Measurements from ENCODE around the gene NFE2L2. TPM values are rescaled to one million over a fixed set of nuclear protein-coding genes. Genes with fewer than 3 reads are reported as not detected.

The NFE2L2 gene
- total RNA-seq, 1 experiment from 2014 or later: 26.3 TPM

DNA sequence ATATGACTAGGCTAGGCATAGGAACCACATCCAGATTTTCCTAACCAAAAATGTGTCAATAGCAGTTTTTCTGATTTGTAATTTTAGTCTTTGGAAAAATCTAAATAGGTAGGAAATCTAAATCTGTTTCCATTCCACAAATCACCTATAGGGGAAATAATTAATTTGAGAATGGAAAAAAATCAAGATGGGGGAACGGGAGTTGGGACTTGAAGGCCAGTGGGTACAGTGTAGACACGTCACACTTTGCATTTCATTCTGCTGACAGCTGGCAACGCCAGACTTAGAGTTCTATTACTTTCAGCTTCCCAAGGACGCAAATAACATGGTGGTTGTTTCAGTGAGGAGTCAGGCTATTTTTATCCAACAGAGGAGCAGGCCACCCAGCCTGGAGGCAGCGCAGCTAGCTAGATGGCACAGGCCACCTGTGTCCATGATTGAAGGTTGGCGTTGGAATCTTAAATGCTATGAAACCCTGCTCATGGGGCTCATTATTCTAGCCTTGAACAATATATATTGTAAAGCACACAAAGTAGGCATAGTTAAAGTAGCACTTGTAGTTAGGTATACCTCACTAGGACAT lies 28.6 kb downstream of the NFE2L2 start (continued):
- no peak for TF ChIP-seq STAT6 (CRISPR knock-in tag; conservative IDR thresholded peaks at IDR 0.05; ENCODE audit: low read depth)

DNA sequence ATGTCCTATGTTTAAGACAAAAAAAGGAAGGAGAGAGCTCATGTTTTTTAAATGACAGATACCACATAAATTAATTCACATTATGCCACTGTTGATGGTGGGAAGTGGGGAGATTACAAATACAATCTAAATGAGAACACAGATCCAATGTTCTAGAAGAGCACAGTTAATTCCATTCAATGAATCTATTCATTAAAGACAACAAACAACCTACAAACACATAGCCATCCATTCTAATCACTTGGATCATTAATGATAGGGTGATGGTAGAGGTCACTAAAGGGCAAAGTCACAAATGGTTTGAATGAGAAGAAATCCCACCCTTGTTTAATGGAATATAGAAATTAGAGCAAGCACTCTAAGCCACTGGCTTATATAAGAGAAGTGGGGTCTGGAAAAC lies 30.3 kb downstream of the NFE2L2 start:
- TF ChIP-seq ESRRA (CRISPR knock-in tag; IDR thresholded peaks at IDR 0.05; ENCODE audit: borderline replicate concordance) (no peak), EMX1 (CRISPR knock-in tag; IDR thresholded peaks at IDR 0.05) (no peak), ATF1 (CRISPR knock-in tag; IDR thresholded peaks at IDR 0.05) (no peak), JAZF1 (CRISPR knock-in tag; IDR thresholded peaks at IDR 0.05) (no peak), IRF1 (CRISPR knock-in tag; IDR thresholded peaks at IDR 0.05) (no peak), ARID4B (CRISPR knock-in tag; IDR thresholded peaks at IDR 0.05; ENCODE audit: borderline replicate concordance) (no peak), SOX15 (CRISPR knock-in tag; IDR thresholded peaks at IDR 0.05) (no peak), GABPB1 (CRISPR knock-in tag; IDR thresholded peaks at IDR 0.05) (no peak), GTF2I (CRISPR knock-in tag; conservative IDR thresholded peaks at IDR 0.05) (no peak), TCF7 (CRISPR knock-in tag; IDR thresholded peaks at IDR 0.05; ENCODE audit: low read depth) (no peak), TEAD4 (CRISPR knock-in tag; IDR thresholded peaks at IDR 0.05) (no peak)
- TF ChIP-seq, protein P1, sequence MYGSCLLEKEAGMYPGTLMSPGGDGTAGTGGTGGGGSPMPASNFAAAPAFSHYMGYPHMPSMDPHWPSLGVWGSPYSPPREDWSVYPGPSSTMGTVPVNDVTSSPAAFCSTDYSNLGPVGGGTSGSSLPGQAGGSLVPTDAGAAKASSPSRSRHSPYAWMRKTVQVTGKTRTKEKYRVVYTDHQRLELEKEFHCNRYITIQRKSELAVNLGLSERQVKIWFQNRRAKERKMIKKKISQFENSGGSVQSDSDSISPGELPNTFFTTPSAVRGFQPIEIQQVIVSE (CRISPR knock-in tag; IDR thresholded peaks at IDR 0.05; ENCODE audit: borderline replicate concordance): no peak
- TF ChIP-seq, protein P2, sequence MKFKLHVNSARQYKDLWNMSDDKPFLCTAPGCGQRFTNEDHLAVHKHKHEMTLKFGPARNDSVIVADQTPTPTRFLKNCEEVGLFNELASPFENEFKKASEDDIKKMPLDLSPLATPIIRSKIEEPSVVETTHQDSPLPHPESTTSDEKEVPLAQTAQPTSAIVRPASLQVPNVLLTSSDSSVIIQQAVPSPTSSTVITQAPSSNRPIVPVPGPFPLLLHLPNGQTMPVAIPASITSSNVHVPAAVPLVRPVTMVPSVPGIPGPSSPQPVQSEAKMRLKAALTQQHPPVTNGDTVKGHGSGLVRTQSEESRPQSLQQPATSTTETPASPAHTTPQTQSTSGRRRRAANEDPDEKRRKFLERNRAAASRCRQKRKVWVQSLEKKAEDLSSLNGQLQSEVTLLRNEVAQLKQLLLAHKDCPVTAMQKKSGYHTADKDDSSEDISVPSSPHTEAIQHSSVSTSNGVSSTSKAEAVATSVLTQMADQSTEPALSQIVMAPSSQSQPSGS (CRISPR knock-in tag; IDR thresholded peaks at IDR 0.05; ENCODE audit: borderline replicate concordance, low read depth): no peak
- TF ChIP-seq, protein P3, sequence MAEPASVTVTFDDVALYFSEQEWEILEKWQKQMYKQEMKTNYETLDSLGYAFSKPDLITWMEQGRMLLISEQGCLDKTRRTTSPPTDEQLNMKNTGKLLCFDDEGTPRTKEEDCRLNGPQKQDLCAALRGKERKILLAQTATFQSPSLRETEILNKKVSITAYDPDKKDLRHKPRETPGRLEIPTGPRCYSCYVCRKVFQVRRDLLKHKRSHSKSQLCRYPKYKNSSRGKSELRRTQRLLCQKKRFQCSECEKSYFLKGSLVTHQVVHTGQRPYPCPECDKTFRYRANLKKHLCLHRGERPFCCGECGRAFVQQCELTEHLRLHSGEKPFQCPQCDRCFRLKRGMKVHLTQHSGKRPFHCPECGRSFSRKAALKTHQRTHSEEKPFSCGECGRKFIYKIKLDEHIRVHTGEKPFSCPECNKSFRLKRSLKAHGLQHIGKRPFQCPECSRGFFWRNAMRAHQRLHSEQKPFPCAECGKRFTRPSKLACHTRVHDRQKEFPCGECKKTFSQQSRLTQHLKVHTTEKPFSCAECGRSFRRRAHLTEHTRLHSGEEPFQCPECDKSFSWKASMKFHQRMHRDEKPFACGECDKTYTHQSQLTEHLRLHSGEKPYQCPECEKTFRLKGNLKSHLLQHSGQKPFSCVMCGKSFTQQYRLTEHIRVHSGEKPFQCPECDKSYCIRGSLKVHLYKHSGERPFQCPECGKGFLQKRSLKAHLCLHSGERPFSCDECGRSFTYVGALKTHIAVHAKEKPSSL (CRISPR knock-in tag; conservative IDR thresholded peaks at IDR 0.05): no peak
- TF ChIP-seq, protein P4, sequence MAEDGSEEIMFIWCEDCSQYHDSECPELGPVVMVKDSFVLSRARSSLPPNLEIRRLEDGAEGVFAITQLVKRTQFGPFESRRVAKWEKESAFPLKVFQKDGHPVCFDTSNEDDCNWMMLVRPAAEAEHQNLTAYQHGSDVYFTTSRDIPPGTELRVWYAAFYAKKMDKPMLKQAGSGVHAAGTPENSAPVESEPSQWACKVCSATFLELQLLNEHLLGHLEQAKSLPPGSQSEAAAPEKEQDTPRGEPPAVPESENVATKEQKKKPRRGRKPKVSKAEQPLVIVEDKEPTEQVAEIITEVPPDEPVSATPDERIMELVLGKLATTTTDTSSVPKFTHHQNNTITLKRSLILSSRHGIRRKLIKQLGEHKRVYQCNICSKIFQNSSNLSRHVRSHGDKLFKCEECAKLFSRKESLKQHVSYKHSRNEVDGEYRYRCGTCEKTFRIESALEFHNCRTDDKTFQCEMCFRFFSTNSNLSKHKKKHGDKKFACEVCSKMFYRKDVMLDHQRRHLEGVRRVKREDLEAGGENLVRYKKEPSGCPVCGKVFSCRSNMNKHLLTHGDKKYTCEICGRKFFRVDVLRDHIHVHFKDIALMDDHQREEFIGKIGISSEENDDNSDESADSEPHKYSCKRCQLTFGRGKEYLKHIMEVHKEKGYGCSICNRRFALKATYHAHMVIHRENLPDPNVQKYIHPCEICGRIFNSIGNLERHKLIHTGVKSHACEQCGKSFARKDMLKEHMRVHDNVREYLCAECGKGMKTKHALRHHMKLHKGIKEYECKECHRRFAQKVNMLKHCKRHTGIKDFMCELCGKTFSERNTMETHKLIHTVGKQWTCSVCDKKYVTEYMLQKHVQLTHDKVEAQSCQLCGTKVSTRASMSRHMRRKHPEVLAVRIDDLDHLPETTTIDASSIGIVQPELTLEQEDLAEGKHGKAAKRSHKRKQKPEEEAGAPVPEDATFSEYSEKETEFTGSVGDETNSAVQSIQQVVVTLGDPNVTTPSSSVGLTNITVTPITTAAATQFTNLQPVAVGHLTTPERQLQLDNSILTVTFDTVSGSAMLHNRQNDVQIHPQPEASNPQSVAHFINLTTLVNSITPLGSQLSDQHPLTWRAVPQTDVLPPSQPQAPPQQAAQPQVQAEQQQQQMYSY (CRISPR knock-in tag; IDR thresholded peaks at IDR 0.05): no peak
- CTCF ChIA-PET: no interaction called here
- POLR2A ChIA-PET: no interaction called here
- Mint-ChIP-seq H3K9me3 (no peaks in the 10 kb centered on the region), H3K27me3 (ENCODE audit: low read depth) (no peaks in the 10 kb centered on the region), H3K27ac (no peak overlapping the region), H3K4me1 (0 out of 2 replicates have a peak, but pooled peaks cover 7% of the 10 kb centered on the region), H3K36me3 (peaks cover 25% of the 10 kb centered on the region), H3K4me3 (no peak overlapping the region)
- DNase-seq (ENCODE audit: low spot score) (no peak), ATAC-seq (no peak)
